Endothelial cell of umbilical vein (primary cell): Measurements from ENCODE around the gene PRKG1. TPM values are rescaled to one million over a fixed set of nuclear protein-coding genes. Genes with fewer than 3 reads are reported as not detected.

Experiments
- BruUV-seq: library from RNA; stranded (reverse); fragments of 400-500 nt; replicated peaks from 2 replicates; lab custom pipeline; 2021; lab: Mats Ljungman, UMichigan
- CTCF ChIA-PET: fragments of 300-600, 350-600 bp; sonication (Branson Sonifier 250); formaldehyde crosslinking; loops from one replicate; lab custom pipeline; 2021; ENCODE audit warnings: antibody characterized with exemption, inconsistent platforms; lab: Charles Lee
- POLR2A ChIA-PET: fragments of 300-600, 350-600 bp; sonication (Branson Sonifier 250); formaldehyde crosslinking; loops from one replicate; lab custom pipeline; 2021; ENCODE audit warnings: antibody characterized with exemption, inconsistent platforms; lab: Charles Lee
- DNase-seq: peaks from one replicate; pipeline ENCODE4 v3.0.0-alpha.2; 2011; ENCODE audit warnings: low read depth, low spot score
- FAIRE-seq: peaks from 2 replicates; lab custom pipeline; 2011; peaks lifted over from hg19 to GRCh38; lab: Jason Lieb, UNC
- H2AFZ ChIP-seq: 2 replicates; pipeline ENCODE4 v1.6.0; 2012; ENCODE audit warnings: low read depth, low read length, control low read depth, inconsistent platforms
- H3K27ac ChIP-seq: 2 replicates; pipeline ENCODE4 v1.5.1; 2011; ENCODE audit warnings: low read depth, mild to moderate bottlenecking, control low read depth, low read length, moderate library complexity; ENCODE audit not compliant: insufficient read depth
- H3K27me3 ChIP-seq, 2 experiments: 2 replicates each; pipeline versions ENCODE4 v1.6.0 to v1.6.1; 2011; ENCODE audit warnings: low read length in 2 of 2, mixed read lengths in 1 of 2; ENCODE audit not compliant: control insufficient read depth in 2 of 2, insufficient read depth in 2 of 2
- H3K36me3 ChIP-seq, 2 experiments: 2 replicates in 1 of 2; 3 replicates in 1 of 2; pipeline ENCODE4 v1.5.1; 2011; ENCODE audit warnings: low read length in 2 of 2, mild to moderate bottlenecking in 1 of 2, moderate library complexity in 1 of 2; ENCODE audit not compliant: control insufficient read depth in 2 of 2, insufficient read depth in 2 of 2; ENCODE audit errors: extremely low read depth in 1 of 2
- H3K4me1 ChIP-seq: 3 replicates; pipeline ENCODE4 v1.5.1; 2011; ENCODE audit warnings: mild to moderate bottlenecking, low read length; ENCODE audit not compliant: control insufficient read depth, insufficient read depth; ENCODE audit errors: extremely low read depth
- H3K4me2 ChIP-seq: 2 replicates; pipeline ENCODE4 v1.6.1; 2011; ENCODE audit warnings: low read length, control low read depth, mixed read lengths; ENCODE audit not compliant: insufficient read depth
- H3K4me3 ChIP-seq, 3 experiments: fragments of 200-600 bp in 1 of 3; sonication (generic), shearing (Covaris generic) in 1 of 3; replicated peaks in 1 of 3; 2 replicates each; pipeline ENCODE4 v1.5.1; 2011 to 2016; ENCODE audit warnings: control low read depth in 3 of 3, low read length in 3 of 3, mild to moderate bottlenecking in 2 of 3, inconsistent platforms in 1 of 3, low read depth in 1 of 3, moderate library complexity in 1 of 3; ENCODE audit not compliant: insufficient read depth in 1 of 3
- H3K79me2 ChIP-seq: 2 replicates; pipeline ENCODE4 v1.6.0; 2012; ENCODE audit warnings: low read length, inconsistent platforms; ENCODE audit not compliant: control insufficient read depth, insufficient read depth
- H3K9ac ChIP-seq: replicated peaks from 2 replicates; pipeline ENCODE3; 2011; ENCODE audit warnings: low read length, control low read depth; ENCODE audit not compliant: insufficient read depth; ENCODE audit errors: extremely low read depth
- H3K9me1 ChIP-seq: replicated peaks from 3 replicates; pipeline ENCODE4 v1.6.0; 2011; ENCODE audit warnings: mild to moderate bottlenecking, low read length; ENCODE audit not compliant: control insufficient read depth, insufficient read depth; ENCODE audit errors: extremely low read depth
- H3K9me3 ChIP-seq: replicated peaks from 2 replicates; pipeline ENCODE4 v1.5.1; 2012; ENCODE audit warnings: low read length, inconsistent platforms; ENCODE audit not compliant: control insufficient read depth, insufficient read depth
- H4K20me1 ChIP-seq: replicated peaks from 2 replicates; pipeline ENCODE3; 2011; ENCODE audit warnings: mild to moderate bottlenecking, low read length; ENCODE audit not compliant: control insufficient read depth, insufficient read depth; ENCODE audit errors: extremely low read depth
- CTCF ChIP-seq, 2 donors: IDR thresholded peaks; 1 replicate in 1 of 2; 2 replicates in 1 of 2; pipeline ENCODE4 v1.5.1; 2011; ENCODE audit warnings: low read length in 2 of 2, mild to moderate bottlenecking in 2 of 2, moderate library complexity in 2 of 2, control low read depth in 1 of 2, inconsistent platforms in 1 of 2, low read depth in 1 of 2; ENCODE audit not compliant: insufficient read depth in 1 of 2; ENCODE audit errors: extremely low read depth in 1 of 2
- EZH2 ChIP-seq: IDR thresholded peaks from 2 replicates; pipeline ENCODE4 v1.6.1; 2012; ENCODE audit warnings: borderline replicate concordance, low read depth, mild to moderate bottlenecking, moderate library complexity, low read length, inconsistent platforms; ENCODE audit not compliant: severe bottlenecking
- FOS ChIP-seq: IDR thresholded peaks from 2 replicates; pipeline ENCODE4 v1.6.1; 2011; ENCODE audit warnings: mild to moderate bottlenecking, low read length, moderate library complexity, borderline replicate concordance; ENCODE audit not compliant: insufficient read depth
- GATA2 ChIP-seq: IDR thresholded peaks from 2 replicates; pipeline ENCODE4 v1.7.0; 2011; ENCODE audit warnings: low read depth, mild to moderate bottlenecking, moderate library complexity, mixed read lengths, low read length; ENCODE audit not compliant: insufficient read length, insufficient read depth
- JUN ChIP-seq: IDR thresholded peaks from 2 replicates; pipeline ENCODE4 v1.6.1; 2011; ENCODE audit warnings: borderline replicate concordance, low read depth; ENCODE audit not compliant: insufficient read length, insufficient read depth
- MAX ChIP-seq: IDR thresholded peaks from 2 replicates; pipeline ENCODE4 v1.6.1; 2011; ENCODE audit not compliant: insufficient read depth, insufficient read length
- MYC ChIP-seq: IDR thresholded peaks from one replicate; pipeline ENCODE4 v1.6.1; 2011; ENCODE audit warnings: mild to moderate bottlenecking, low read depth, low read length
- POLR2A ChIP-seq: IDR thresholded peaks from 2 replicates; pipeline ENCODE4 v1.6.1; 2012; ENCODE audit warnings: low read depth, mild to moderate bottlenecking, control low read depth, low read length
- POLR2AphosphoS5 ChIP-seq: IDR thresholded peaks from 2 replicates; pipeline ENCODE4 v1.6.1; 2012; ENCODE audit warnings: low read depth, mild to moderate bottlenecking, control low read depth, low read length, moderate library complexity; ENCODE audit not compliant: insufficient read depth
- dilution Hi-C: fragments of 300-500 bp; cut with MboI; formaldehyde crosslinking; loops from one replicate; pipeline ENCODE4 v1.15.0; 2019; ENCODE audit warnings: low sequenced_read_pairs; ENCODE audit not compliant: extremely low pct_ligation_motif_present
- intact Hi-C: fragments of 100-400 bp; cut with micrococcal nuclease; formaldehyde crosslinking; loops from one replicate; pipeline ENCODE4 v1.10.0; 2022
- polyA plus RNA-seq, 4 experiments: library from polyadenylated mRNA; depleted of rRNA in 3 of 4; stranded (reverse) in 3 of 4; unstranded in 1 of 4; fragments of >200 nt; gene quantifications; 2 replicates each; pipeline versions ENCODE4 v1.2.1 to v1.2.3, GENCODE V29; 2011 to 2012; ENCODE audit warnings: missing spikeins in 1 of 4
- total RNA-seq: library from RNA; stranded (reverse); gene quantifications from 2 replicates; pipeline ENCODE4 v1.2.3, GENCODE V29; 2021

The PRKG1 gene
- total and polyA plus RNA-seq, 2 donors (not counting 3 experiments of a cell fraction or from before 2014, with no cell fraction given): 0.01 to 0.18 TPM

- Histone ChIP-seq H3K4me3 (no peak overlapping the region), H3K9ac (no peak overlapping the region), H3K4me2 (no peak overlapping the region), H4K20me1 (no peaks in the 10 kb centered on the region), H2AFZ (no peak overlapping the region), H3K9me3 (no peaks in the 10 kb centered on the region), H3K36me3 (no peaks in the 10 kb centered on the region), H3K27me3 (no peaks in the 10 kb centered on the region), H3K79me2 (no peaks in the 10 kb centered on the region), H3K27ac (no peak overlapping the region), H3K4me1 (no peaks in the 10 kb centered on the region), H3K9me1 (no peaks in the 10 kb centered on the region)
- intact Hi-C loops: no loop called here
- TF ChIP-seq POLR2A (no peak), EZH2 (no peak), POLR2AphosphoS5 (no peak), CTCF (IDR thresholded peaks at IDR 0.05; ENCODE audit: extremely low read depth in 1 of 2, insufficient read depth in 1 of 2, low read depth in 1 of 2, low read length in 2 of 2) (no peak), MAX (no peak), JUN (no peak), MYC (no peak), GATA2 (no peak), FOS (no peak)
- BruUV-seq: no TSS peak
- ChIA-PET CTCF (no interaction called here), POLR2A (no interaction called here)
- DNase-seq (no peak), FAIRE-seq (no peak)
- dilution Hi-C loops: no loop called here
Observed at GRCh38 chr10:51881213-51881612, 806.9 kb downstream of the PRKG1 start.
